ENCODE results near the gene LONP1.

DNA sequence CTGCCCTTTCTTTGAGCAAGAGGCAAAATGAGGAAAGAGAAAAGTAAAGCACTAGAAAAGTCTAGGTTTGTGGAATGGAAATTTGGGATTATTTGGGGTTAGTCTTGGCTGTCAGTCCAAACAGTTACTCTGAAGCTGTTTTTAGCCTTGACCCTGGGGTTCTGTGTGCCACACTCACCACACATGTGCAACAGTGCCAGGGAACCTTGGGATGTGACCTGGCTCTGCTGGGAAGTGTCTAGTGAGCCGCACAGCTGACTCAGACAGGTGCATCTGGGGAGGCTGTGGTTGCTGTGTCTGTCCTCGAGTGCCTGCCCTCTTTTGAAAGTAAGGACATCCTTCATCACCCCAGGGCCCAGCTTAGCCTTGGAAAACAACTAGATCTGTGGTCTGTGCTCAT, 55.4 kb downstream of the LONP1 start:
- no peak for TF ChIP-seq CTCF (IDR thresholded peaks at IDR 0.05; ENCODE audit: low read depth, low read length, poor library complexity, severe bottlenecking)
- TF ChIP-seq EZH2phosphoT487 (IDR thresholded peaks at IDR 0.05; ENCODE audit: borderline replicate concordance, low read length) = no peak

All from DOHH2 (cell line).